GM10266 (cell line): ENCODE data around the gene DUS4L.
A peak's percentile ranks its signal among the peaks of the same experiment; 100 is the strongest.
"Not testable (repeated sequence)": the region's sequence is repeated elsewhere in the genome, so short reads cannot be mapped to it uniquely, and the experiment has no call there.

ENCODE experiments used
- DNase-seq: peaks from one replicate; pipeline ENCODE4 v3.0.0; 2012; ENCODE audit errors: extremely low spot score
- CTCF ChIP-seq: IDR thresholded peaks from 2 replicates; pipeline ENCODE4 v1.5.1; 2012; ENCODE audit warnings: mild to moderate bottlenecking, low read depth; ENCODE audit not compliant: control insufficient read depth, insufficient read depth; ENCODE audit errors: missing control alignments

Gene DUS4L, protein sequence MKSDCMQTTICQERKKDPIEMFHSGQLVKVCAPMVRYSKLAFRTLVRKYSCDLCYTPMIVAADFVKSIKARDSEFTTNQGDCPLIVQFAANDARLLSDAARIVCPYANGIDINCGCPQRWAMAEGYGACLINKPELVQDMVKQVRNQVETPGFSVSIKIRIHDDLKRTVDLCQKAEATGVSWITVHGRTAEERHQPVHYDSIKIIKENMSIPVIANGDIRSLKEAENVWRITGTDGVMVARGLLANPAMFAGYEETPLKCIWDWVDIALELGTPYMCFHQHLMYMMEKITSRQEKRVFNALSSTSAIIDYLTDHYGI

DNA sequence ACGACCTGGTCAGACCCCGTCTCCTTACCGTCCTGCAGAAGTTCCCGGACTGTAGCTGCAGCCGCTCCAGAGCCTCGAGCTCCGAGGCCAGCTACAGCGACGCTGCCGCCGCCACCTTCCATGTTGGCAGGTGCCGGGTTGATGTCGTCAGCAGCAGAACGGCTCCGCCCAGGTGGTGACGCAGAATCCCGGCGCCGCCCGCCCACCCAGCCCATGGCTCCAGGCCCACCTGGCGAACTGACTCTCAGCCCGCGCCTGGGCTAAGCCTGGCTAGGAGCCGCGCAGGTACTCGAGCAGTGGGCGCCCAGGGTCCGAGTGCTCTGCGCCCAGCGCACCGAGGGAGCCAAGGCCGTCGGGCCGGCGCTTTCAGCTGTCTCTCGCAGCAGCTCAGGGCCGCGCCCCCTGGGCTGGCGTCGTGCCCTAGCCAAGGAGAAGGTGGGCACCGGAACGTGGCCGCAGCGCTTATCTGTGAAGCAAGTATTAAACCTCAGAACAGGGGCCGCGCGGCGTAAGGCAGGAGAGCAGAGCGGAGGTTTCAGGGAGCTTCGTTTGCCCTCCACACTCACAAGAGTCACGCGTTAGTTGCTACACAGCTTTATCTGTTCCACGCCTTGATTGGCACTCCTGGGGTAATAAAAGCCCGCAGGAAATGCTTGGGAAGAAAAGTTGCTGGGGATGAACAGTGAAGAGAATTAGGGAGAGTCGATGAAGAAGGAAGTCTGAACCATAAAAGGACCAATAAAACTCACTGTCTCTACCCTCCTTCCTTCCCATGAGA is at the start of gene DUS4L, which contains the start of gene COG5:
TSS of gene DUS4L (plus strand) at position 197 of the 778 bp plus-strand sequence. CDS start 3,100 bp downstream, outside the sequence.
TSS of gene COG5 (minus strand) at position 146 of the 778 bp plus-strand sequence. CDS start at position 122, 24 bp downstream.
- peak; percentile 83 for DNase-seq
- TF ChIP-seq CTCF: no peak

- TF ChIP-seq CTCF: no peak
- no peak for DNase-seq
These were observed 37.1 kb upstream of the DUS4L start for GRCh38 chr7:107526672-107527071.

DNA sequence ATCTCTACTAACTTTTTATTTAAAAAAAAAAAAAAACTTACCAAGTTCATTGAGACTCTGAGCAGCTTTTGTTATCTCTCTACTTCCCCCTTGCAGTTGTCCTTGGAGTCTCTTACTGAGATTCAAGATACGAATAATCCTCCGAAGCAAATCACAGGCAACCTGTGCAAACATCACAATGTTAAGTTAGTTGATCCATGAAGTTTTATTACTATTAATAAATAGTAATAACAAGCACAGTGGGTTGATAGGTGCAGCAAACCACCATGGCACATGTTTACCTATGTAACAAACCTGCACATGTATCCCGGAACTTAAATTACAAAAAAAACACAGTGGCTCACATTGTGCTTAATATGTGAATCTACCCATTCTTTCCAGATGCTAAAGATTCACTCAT is 36.6 kb upstream of the DUS4L start:
- no peak for DNase-seq
- no peak for TF ChIP-seq CTCF

DNA sequence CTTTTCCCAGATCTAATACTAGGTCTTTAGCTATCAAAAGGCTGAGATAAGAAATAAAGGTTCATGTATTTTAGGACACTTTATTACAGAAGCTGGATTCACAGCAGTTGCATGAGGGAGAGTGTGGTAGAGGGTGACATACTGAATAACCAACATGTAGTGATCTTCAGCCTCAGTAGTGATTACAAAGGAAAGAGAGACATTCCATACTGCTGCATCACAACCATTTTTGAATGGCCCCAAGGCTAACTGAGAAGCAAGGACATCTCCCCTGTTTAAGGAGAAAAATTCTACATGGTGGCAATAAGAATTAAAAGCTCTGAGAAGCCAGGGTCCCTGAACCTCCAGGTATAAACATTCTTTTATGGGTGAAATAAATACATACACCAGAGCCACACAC is 35.3 kb upstream of the DUS4L start:
- no peak for DNase-seq
- no peak for TF ChIP-seq CTCF

DNA sequence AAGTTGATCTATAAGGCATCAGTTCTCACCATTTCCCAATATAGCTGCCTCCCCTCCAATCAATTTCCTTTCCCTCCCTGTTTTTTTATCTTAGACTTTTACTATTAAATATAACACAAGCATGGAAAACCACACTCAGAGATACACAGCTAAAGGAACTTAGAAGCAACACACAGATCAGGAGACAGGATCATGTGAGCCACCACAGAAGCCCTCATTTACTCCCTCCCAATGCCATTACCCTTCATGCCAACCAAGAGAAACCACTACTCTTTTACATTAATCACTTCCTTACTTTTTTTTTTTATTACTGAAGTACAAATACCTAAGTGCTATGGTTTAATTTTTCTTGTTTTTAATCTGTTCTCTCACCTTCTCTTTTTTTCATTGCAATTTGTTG is 33.0 kb upstream of the DUS4L start:
- no peak for TF ChIP-seq CTCF
- no peak for DNase-seq

DNA sequence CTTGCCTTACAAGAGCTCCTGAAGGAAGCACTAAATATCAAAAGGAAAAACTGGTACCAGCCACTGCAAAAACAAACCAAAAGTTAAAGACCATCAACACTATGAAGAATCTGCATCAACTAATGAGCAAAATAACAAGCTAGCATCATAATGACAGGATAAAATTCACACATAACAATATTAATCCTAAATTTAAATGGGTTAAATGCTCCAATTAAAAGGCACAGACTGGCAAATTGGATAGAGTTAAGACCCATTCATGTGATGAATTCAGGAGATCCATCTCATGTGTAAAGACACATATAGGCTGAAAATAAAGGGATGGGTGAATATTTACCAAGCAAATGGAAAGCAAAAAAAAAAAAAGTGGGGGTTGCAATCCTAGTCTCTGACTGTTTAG is 29.6 kb upstream of the DUS4L start:
- DNase-seq: no peak
- TF ChIP-seq CTCF: no peak

GRCh38 chr7:107537228-107537627 is 26.5 kb upstream of the DUS4L start:
- DNase-seq: not testable (repeated sequence)

DNA sequence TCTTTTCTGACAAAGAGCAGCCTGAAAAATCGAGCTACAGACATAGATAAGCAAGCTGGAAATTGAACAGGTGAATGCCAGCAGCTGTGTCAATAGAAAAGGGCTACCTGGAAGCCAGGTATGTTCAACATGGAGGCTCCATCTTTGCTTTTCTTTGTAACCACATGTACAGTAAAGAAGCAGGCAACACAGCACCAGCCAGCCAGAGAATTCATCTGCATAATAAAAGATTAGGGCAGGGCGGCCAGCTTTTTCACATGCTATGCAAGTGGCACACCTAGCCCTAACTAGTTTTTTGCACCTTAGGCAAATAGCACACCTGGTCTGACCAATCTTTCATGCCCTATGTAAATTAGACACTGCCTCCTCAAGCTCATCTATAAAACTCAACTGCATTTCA is 25.8 kb upstream of the DUS4L start:
- no peak for TF ChIP-seq CTCF
- DNase-seq: no peak
